Suppressor macrophage (primary cell): ENCODE data around the gene DOCK11.

Experiments
- DNase-seq, 4 experiments: peaks; one replicate each; pipeline ENCODE4 v3.0.0-alpha.2; 2020 to 2022

DOCK11 gene

DNA sequence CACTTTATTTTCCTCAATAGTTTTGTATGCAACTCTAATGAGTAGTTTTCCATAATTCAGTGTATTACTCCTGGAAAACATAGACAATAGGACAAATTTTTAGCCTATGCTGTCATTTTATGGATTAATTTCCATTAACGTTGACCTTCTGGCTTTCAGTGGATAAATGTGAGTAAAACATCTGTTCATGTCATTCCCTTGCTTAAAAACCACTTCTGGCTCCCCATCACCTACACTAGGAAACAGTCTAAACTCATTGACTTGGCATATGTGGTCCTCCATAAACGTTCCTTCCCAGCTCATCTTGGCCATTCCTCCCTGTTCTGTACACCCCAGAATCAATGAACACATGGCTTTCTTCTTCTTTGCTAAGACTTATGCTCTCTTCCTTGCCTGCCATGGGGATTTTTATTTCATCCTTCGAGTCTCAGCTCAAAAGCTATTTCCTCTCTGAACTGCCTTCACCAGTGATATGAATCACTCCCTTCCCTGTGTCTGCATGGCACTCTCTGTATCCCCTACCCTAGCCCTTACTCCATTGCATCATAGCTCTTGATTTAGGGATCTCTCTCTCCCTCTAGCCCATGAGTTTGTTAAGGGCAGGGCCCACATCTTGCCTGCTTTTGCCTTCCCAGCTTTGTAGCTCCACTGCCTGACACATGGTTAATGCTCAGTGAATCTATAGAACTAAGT, 34.8 kb downstream of the DOCK11 start:
- DNase-seq, result peak; percentile 21 to 71 (median 54)

DNA sequence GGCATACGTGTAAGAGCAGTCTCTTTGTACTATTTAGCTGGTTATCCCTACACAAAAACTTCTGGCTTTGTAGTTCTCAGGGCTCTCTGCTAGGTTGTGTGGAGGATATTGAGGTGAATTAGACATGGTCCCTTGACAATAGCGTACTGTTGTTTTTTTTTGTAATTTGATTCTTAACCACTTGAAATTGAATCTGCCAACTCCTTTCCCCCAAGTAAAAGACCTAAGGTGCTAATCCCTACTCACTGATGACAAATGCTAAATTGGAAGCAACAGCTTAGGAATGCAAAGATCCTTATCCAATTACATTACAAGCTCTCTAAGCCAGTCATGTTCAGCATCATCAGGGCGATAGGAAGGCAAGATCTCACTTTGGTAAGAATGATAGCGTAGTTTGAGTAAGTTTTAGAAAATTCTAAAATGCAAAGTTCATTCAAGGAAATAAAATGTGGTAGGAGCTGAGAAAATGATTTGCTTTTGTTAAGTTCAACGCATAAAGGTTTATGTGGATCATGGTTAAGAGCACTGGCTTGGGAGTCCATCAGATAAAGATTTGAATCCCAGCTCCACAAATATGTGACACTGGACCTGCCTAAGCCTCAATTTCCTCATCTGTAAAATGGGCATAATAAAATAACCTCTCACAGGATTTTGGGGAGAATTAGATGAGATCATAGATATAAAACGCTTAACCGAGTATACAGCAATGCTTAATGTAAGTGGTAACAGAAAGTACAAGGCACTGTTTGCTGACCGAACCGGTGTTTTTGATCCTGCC, 39.3 kb downstream of the DOCK11 start:
- no peak for DNase-seq

DNA sequence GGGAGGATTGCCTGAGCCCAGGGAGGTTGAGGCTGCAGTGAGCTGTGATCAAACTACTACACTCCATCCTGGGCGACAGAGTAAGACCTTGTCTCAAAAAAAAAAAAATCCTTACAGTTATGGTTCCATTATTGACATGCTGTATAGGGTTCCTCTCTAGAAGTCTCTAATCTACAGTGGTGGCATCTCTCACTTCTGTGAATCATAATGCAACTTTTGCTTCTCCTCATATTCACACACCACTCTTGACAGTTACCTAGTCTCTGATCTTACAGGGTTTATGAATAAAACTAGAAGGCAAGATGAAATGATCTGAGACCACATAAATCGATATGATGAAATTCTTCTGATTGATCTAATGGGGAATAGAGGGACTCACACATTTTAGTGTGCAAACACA, 40.6 kb downstream of the DOCK11 start:
- DNase-seq, result no peak

DNA sequence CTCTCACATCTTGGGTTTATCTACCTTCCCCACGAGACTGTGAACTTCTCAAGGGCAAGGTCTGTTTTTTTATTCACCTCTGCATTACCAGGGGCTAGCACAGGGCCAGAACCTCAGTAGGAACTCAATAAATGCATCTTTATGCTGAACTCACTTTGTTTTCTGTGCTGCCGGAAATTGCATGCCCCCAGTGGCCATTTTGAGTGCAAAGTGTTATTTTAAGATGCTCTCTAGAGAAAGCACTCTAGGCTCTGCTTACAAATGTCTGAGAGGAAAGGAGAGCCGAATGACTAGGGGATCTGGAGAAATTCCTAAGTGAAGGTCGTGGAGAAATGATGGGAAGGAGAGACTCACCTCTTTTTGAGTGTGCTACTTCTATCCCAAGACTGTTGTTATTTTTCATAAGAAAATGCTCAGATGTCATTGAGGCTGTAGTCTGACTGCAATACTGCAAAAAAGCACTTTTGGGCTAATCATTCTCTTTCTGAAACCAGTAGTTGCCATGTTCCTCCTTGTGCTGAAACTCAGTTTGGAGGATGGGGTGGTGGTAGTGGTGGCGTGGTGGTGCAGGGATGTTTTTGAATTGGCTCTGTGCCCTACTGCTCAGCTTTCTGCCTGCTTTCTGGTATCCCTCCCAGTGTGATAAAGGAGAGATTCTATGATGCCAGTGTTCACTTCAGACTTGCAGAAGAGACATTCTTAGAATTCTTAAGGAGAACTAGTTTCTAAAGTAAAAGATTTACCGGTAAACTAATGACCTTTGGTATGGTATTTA, 41.3 kb downstream of the DOCK11 start:
- DNase-seq, result peak in 2 of 4 experiments; percentile 27

DNA sequence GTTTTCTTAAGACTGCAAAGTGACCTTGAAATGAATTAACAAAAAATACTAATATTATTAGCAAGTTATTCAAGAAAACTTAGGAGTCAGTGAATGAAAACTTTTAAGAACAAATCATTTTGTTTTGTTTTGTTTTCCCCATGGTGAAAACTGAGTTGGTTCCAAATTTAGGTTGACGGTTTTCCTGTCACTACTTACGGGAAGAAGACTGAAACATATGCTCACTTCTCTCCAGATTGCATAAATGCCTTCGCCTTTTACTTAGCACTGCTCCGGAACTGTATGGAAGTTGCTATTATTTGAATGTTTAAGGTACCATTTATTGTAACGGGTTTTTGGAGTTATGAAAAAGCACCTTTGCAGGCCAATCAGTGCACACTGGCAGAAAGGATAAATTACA, 42.8 kb downstream of the DOCK11 start:
- peak in 3 of 4 experiments; percentile 16 to 46 (median 42) for DNase-seq

DNA sequence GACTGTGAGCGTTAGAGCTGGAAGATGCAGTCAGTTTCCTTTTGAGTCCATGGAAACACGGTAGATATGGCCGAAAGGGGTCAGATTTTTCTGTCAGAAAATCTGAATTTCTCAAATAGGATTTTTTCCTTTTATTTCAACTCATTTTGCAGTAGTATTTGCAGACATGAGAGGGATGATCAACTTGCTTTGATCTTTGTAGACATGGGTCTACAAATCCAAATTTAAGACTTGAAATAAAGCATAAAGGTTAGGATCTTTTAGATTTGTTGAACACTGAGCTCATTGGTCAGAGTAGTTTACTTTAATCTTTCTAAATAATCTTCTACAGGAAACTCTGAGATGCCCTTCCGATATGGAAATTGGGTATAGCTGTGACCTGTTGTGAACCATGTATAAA, 44.7 kb downstream of the DOCK11 start:
- no peak for DNase-seq

DNA sequence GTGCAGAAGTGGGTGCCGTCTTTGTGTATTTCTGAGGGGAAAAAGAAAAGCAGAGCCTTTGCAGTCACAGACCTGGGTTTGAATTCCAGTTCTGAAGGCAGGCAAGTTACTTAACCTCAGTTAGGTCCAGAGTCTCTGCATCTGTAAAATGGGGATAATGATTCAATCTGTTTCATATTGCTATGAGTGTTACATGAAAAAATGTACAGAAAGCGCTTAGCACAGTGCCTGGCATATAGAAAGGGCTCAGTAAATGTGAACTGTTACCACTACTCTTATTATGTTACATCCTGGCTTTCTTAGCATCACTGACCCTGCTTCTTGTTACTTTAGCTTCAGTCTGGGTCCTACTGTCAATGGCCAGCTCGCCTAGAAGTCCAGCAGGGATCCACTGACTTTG, 45.9 kb downstream of the DOCK11 start:
- no peak for DNase-seq

DNA sequence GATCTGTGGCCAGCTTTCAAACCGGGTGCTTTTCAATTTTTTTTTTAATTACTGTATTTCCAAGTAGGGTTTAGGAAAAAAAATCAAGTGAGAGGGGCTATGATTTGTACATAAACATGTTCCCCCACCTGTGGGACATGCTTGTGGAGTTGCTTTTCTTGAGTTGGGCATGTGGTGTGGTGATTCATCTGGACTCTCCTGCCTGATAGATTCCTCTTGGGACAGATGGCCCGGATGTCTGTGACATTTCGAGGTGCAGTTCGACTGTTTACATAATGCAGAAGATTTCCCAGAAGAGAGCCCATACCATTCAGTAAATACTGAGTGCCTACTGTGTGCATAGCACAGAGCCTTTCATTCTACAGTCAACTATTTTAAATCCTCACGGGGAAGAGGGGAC, 49.9 kb downstream of the DOCK11 start:
- DNase-seq, result no peak

DNA sequence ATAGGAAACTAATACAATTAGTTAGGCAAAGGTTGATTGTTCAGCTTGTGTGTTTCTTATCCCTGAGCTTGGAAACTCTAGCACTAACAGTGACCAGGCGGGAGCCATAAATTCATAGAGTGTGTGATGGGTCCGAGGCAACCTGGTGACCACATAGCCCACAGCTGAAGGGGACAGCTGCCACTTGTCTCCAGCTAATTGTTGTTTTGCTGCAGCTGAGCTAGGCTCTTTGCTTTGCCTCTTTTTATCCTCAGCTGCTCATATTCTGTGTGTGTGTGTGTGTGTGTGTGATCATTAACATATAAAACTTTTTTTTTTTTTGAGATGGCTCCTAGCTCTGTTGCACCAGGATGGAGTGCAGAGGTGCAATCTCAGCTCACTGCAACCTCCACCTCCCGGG, 53.2 kb downstream of the DOCK11 start:
- DNase-seq, result no peak

DNA sequence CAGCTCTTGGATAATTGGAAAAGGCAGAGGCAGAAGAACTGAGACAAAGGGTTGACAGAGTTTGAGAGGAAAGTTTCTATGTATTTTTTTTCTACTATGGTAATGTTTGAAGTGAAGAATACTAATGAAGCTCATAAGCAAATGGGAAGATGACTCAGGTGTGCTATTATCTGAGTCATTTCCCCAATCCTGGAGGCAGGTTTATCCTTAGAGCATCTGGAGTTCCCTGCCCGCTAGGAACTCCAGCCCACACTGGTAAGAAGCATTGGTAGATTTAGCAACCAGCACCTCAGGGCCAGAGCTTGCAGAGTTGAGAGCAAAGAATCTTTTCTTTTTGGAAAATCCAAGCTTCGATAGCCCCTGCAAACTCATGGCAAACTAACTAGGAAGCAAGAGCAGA, 55.2 kb downstream of the DOCK11 start:
- no peak for DNase-seq

DNA sequence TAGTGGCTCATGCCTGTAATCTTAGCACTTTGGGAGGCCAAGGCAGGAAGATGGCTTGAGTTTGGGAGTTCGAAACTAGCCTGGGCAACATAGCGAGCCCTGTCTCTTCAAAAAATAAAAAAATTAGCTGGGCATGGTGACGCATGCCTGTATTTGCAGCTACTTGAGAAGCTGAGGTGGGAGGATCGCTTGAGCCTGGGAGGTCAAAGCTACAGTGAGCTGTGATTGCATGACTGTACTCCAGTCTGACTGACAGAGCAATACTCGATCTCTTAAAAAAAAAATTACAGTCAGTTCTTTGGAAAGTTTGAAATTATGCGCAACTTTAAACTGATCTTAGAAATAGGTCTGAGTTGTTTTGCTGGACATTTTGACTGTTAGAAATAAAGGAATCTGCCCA, 55.8 kb downstream of the DOCK11 start:
- DNase-seq, result no peak

DNA sequence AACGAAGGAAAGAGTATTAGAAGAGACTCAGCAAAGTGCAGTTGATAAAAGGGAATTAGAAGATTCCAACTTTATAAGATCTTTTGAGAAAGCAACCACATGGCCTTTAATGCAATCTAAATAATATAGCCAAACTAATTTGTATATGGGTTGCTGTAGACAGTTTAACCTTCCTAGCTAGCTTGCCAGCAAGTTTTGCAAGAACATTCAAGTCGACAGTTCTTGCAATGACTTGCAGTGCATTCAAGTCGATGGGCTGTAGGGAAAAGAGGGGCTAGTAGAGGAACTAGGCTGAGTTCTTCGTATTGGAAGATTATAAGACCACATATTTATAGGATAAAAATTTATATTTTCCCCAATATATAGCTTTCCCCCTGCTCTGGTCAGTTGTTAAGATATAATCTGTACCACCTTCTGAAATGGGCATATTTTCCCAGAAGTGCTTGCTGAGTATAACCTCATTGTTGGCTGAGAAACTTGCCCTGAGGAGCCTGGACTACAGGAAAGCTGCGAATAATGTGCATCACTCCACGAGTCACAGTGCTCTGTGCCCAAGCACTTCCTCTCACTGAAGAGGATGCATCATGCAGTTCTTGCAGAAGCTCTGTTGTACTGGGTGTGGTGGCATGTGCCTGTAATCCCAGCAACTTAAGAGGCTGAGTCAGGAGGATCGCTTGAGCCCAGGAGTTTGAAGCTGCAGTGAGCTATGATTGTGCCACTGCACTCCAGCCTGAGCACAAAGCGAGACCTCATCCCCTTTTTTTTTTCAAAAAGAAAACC, 56.7 kb downstream of the DOCK11 start:
- DNase-seq, result peak; percentile 61 to 86 (median 77)

DNA sequence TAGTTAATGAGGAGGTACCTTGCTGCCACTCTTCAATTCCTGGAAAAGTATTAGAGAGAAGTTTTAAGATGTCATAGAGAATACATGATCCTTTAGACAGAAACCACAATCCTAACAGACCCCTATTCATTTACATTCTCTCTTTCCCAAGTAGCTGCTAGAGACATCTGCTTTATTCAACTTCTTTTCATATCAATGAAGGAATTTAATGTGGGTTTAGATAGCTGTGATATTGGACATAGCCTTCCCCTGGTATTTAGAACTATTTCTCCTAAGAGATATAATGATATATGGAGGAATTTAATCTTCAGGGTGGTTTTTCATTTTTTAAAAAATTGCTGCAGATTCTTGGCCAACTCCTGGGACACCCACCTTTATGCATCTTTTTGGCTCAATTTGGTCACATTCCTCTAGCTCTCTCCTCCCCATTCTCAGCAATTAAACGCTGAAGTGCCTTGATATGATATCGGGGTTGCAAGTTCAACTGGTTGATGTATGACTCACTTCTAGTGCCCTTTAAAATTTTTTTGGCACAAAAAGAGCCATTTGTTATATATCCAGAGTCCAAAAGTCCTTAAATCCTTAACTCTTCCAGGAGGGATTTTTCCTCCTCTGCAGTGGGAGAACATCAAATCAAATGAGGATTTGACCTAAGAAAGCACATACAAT, 57.6 kb downstream of the DOCK11 start:
- DNase-seq, result no peak

DNA sequence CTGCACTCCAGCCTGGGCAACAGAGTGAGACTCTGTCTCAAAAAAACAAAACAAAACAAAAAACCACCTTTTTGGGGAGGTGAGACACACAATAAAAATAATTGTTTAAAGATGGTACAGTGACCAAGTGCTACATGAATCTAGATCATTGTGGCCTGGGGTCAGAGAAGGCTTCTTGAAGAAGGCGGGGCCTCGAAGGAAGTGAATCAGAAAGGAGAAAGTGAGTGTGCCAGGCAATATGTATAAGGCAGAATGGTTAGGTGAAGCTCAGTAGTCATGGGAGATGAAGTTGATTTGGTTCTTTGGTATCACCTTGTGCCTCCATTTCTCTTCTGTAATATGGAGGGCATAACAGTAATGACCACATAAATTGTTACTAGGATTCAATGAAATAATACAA, 58.9 kb downstream of the DOCK11 start:
- DNase-seq, result no peak

DNA sequence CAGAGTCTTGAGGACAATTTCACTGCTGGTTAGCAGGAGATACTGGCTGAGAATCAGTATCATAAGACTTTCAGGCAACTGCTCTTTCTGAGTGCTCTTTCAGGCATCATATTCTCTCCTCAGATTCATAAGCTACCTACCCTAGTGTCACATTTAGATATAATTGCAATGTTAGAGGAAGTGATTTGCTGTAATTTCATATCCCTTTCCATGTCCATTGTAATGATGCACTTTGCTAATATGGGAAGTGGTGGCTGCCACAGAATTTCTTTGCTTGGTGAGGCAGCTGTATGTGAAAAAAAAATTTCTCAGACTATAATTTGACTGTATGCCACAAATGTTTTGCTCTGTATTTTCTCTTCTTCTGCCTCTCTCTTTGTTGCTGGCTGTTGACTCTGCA, 63.3 kb downstream of the DOCK11 start:
- peak; percentile 23 to 63 (median 47) for DNase-seq

DNA sequence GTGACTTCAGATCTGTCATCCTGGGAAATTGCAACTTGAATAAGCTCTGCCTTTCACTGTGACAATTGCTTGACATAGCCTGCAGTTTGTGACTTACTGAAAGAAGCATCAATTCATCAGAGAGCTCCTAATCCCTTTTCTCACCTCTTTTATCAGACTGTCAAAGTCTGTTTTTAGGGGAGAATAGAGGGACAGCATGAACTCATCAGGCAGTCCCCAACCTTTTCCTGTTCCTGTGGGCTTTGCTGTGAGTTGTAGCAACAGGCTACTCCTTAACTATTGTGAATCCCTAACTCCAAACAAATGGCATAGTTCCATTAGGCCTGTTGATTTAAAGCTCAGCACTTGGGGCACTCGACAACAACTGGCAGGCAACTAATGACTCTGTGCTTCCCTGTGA, 64.9 kb downstream of the DOCK11 start:
- DNase-seq, result no peak

DNA sequence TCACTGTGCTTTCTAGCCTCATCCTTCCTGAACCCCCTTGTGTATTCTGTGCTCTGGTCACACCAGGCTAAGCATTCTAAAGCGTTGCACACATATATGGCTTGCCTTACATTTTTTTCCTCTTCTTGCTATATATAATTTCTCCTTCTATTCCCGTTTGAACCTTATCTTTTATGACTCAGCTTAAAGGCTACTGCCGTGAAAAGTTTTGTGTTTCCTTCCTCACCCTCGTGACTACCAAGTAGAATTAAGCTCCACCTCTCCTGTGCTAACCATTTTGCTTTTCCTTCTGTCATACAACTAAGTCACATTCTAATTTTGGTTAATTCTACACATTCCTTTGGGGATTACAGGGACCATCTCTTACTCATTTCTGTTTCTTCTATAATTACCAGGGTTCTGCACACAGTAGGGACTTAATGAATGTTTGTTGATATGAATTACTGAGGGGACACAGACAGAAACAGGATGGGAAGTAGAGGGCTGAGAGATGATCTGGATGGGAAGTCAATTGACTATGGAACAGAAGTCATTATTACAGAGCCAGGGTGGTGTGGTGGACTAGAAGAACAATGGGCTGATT, 67.1 kb downstream of the DOCK11 start:
- peak in 1 of 4 experiments; percentile 12 for DNase-seq

DNA sequence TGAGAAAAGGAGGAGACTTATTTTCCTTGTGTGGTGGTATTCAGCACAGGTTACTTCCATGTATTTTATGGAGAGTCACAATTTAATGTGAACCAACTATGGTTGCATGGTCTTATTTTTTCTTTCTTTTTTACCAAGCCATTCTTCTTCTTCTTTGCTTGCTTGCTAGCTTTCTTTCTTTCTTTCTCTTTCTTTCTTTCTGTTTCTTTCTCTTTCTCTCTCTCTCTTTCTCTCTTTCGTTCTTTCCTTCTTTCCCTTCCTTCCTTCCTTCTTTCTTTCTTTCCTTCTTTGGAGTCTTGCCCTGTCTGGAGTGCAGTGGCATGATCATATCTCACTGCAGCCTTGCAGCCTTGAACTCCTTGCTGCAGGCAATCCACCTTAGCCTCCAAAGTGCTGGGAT, 68.9 kb downstream of the DOCK11 start:
- no peak for DNase-seq

DNA sequence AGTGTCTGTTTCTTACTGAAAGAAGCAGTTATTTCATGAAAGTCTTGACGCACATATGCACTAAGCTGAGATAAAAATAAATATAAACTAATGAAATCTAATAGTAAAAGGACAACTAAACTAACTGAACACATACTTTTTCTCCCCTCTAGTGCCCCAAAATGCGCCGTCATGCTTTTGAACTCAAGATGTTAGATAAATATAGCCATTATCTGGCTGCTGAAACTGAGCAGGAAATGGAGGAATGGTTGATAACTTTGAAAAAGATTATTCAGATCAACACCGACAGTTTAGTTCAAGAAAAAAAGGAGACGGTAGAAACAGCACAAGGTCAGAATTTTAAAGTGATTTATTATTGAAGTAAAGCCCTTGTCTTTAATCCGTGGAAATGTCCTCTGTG, 70.2 kb downstream of the DOCK11 start:
- no peak for DNase-seq

DNA sequence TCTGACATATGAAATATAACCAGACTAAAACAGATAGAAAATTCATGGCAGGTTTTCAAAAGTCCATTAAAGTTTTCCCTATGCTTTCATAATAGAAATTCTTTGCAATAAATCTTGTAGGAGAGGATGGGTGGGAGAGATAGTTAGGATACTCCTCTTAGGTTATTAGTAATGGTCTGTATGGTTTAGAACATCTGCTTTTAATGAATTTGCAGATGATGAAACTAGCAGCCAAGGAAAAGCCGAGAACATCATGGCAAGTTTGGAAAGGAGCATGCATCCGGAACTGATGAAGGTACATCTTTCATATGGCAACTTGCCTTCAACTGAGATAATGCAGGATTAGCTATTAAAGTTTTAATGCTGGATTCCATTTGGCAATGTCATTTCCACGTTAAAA, 70.7 kb downstream of the DOCK11 start:
- DNase-seq, result no peak

DNA sequence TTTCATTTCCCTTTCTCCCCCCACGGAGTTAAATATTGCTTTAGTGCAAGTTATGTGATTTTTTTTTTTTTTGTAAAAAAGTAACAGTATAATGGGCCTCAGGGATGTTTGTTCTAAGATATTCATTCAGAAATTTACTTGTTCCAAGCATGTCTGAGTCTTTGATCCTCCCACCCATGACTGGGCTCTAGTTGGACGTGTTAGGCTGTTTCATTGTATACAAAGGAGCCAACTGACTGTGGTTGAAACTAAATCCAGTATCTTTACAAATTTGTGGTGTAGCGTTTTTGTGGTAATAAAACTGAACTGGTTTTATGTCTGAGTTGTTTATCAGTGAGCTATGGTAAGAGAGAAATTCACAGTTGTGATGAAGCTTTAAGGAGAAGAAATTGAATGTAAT, 74.1 kb downstream of the DOCK11 start:
- no peak for DNase-seq

DNA sequence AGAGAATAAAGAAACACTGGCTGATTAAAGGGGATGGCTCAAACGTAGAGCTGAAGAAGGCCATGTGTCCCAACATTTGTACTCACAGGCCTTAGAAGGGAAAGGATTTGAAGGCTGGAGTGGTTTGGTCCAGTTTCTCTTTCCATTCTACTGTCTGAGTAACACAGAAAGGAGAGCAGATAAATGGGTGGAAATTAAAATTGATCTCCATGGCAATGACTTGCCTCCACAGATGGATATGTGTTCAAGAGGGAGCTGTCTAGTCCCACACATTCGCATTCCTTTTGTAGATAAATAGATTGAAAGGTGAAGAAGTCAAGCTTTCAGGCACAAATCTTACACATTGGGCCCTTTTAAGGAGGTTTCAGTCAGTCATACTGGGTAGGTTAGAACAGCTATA, 74.6 kb downstream of the DOCK11 start:
- no peak for DNase-seq
